Common myeloid progenitor, CD34-positive (primary cell): ENCODE data around the gene IL22RA1.

Source experiments
- CTCF ChIA-PET: fragments of 350-600 bp; sonication (Branson Sonifier 250); formaldehyde crosslinking; loops from one replicate; lab custom pipeline; 2021; ENCODE audit warnings: antibody characterized with exemption; lab: Charles Lee
- POLR2A ChIA-PET: fragments of 350-600 bp; sonication (Branson Sonifier 250); formaldehyde crosslinking; loops from one replicate; lab custom pipeline; 2021; ENCODE audit warnings: antibody characterized with exemption; lab: Charles Lee
- DNase-seq, 3 donors: peaks; one replicate each; pipeline versions ENCODE4 v3.0.0 to v3.0.0-alpha.2; 2013
- H3K27ac ChIP-seq, 2 experiments: 1 replicate in 1 of 2; 2 replicates in 1 of 2; pipeline ENCODE4 v1.7.0; 2013; ENCODE audit warnings: inconsistent platforms in 2 of 2, low read length in 2 of 2, mild to moderate bottlenecking in 2 of 2, low read depth in 1 of 2, moderate library complexity in 1 of 2; ENCODE audit not compliant: severe bottlenecking in 2 of 2, insufficient read depth in 1 of 2, poor library complexity in 1 of 2
- H3K27me3 ChIP-seq, 5 experiments: replicated peaks in 2 of 5; 1 replicate in 3 of 5; 2 replicates in 2 of 5; pipeline versions ENCODE4 v1.6.1 to v1.7.0; 2013; ENCODE audit warnings: low read length in 4 of 5, mild to moderate bottlenecking in 2 of 5, moderate library complexity in 2 of 5, inconsistent platforms in 1 of 5; ENCODE audit not compliant: insufficient read depth in 5 of 5, control insufficient read depth in 4 of 5
- H3K36me3 ChIP-seq, 4 experiments: 1 replicate in 2 of 4; 2 replicates in 2 of 4; pipeline versions ENCODE4 v1.6.1 to v1.7.0; 2013; ENCODE audit warnings: low read length in 3 of 4, control low read depth in 1 of 4, mild to moderate bottlenecking in 1 of 4; ENCODE audit not compliant: control insufficient read depth in 4 of 4, insufficient read depth in 4 of 4
- H3K4me1 ChIP-seq, 4 experiments: 1 replicate in 3 of 4; 2 replicates in 1 of 4; pipeline versions ENCODE4 v1.6.1 to v1.7.1; 2013; ENCODE audit warnings: low read length in 3 of 4, mild to moderate bottlenecking in 3 of 4, control low read depth in 1 of 4, inconsistent platforms in 1 of 4, moderate library complexity in 1 of 4; ENCODE audit not compliant: control insufficient read depth in 4 of 4, insufficient read depth in 4 of 4; ENCODE audit errors: control extremely low read depth in 1 of 4
- H3K4me3 ChIP-seq, 7 experiments: 1 replicate in 4 of 7; 2 replicates in 3 of 7; pipeline versions ENCODE4 v1.5.1 to v1.7.0; 2013; ENCODE audit warnings: mild to moderate bottlenecking in 7 of 7, low read length in 6 of 7, moderate library complexity in 6 of 7, inconsistent platforms in 2 of 7, low read depth in 2 of 7, control low read depth in 1 of 7; ENCODE audit not compliant: insufficient read depth in 4 of 7, control insufficient read depth in 1 of 7; ENCODE audit errors: extremely low read depth in 1 of 7
- H3K9me3 ChIP-seq, 5 experiments: 1 replicate in 4 of 5; 2 replicates in 1 of 5; pipeline versions ENCODE4 v1.6.1 to v1.7.1; 2013; ENCODE audit warnings: low read length in 4 of 5, mild to moderate bottlenecking in 2 of 5, inconsistent platforms in 1 of 5, low read depth in 1 of 5, moderate library complexity in 1 of 5; ENCODE audit not compliant: control insufficient read depth in 4 of 5, insufficient read depth in 2 of 5; ENCODE audit errors: control extremely low read depth in 1 of 5
- WGBS: methylation state at CpG from one replicate; pipeline ENCODE4 v1.1.5; 2013; ENCODE audit not compliant: insufficient coverage; 5-methylcytosine and 5-hydroxymethylcytosine counted together

Gene IL22RA1

GRCh38 chr1:24110642-24111261, 32.2 kb downstream of the IL22RA1 start:
- H3K36me3 ChIP-seq: no peaks in the 10 kb centered on the region
- no peak for DNase-seq
- POLR2A ChIA-PET: no interaction called here
- peaks cover 0 to 10% (median 3%) of the 10 kb centered on the region in 5 experiments for H3K27me3 ChIP-seq
- H3K27ac ChIP-seq: no peak overlapping the region
- 94% methylated on average over 13 of the region's 14 CpGs for WGBS
- no peak overlapping the region for H3K4me3 ChIP-seq
- H3K9me3 ChIP-seq: no peaks in the 10 kb centered on the region
- H3K4me1 ChIP-seq: peaks cover 0 to 8% (median 7%) of the 10 kb centered on the region in 4 experiments
- CTCF ChIA-PET: interaction anchor here (0.6 to 2.4 kb wide), 9 partner anchors 8 to 317 kb away, joined by 3 to 11 read pairs (median 4); no protein-coding TSS in a partner anchor

- Histone ChIP-seq H3K27ac (no peak overlapping the region), H3K36me3 (no peaks in the 10 kb centered on the region), H3K4me1 (peaks cover 0 to 8% (median 7%) of the 10 kb centered on the region in 4 experiments), H3K4me3 (no peak overlapping the region), H3K9me3 (no peaks in the 10 kb centered on the region), H3K27me3 (peaks cover 0 to 10% (median 2%) of the 10 kb centered on the region in 5 experiments)
- DNase-seq: no peak
- CTCF ChIA-PET: interaction anchor here (1.3 kb wide), 1 partner anchor 42 kb away, joined by 4 read pairs; no protein-coding TSS in a partner anchor
- 92% methylated on average over 13 of the region's 15 CpGs for WGBS
- POLR2A ChIA-PET: no interaction called here
These were observed 33.1 kb downstream of the IL22RA1 start for GRCh38 chr1:24109686-24110475.

GRCh38 chr1:24109166-24109483, 33.8 kb downstream of the IL22RA1 start:
- H3K27me3 ChIP-seq: peaks cover 0 to 10% (median 2%) of the 10 kb centered on the region in 5 experiments
- H3K27ac ChIP-seq: no peak overlapping the region
- H3K4me1 ChIP-seq: peaks cover 0 to 8% (median 7%) of the 10 kb centered on the region in 4 experiments
- WGBS: 80% methylated on average over 1 of the region's 1 CpG
- H3K9me3 ChIP-seq: no peaks in the 10 kb centered on the region
- POLR2A ChIA-PET: no interaction called here
- DNase-seq: no peak
- no peak overlapping the region for H3K4me3 ChIP-seq
- no peaks in the 10 kb centered on the region for H3K36me3 ChIP-seq
- CTCF ChIA-PET: no interaction called here

- Histone ChIP-seq H3K4me1 (peaks cover 0 to 8% (median 7%) of the 10 kb centered on the region in 4 experiments), H3K9me3 (no peaks in the 10 kb centered on the region), H3K27me3 (peaks cover 0 to 8% (median 2%) of the 10 kb centered on the region in 5 experiments), H3K27ac (no peak overlapping the region), H3K36me3 (no peaks in the 10 kb centered on the region), H3K4me3 (no peak overlapping the region)
- 86% methylated on average over 16 of the region's 22 CpGs for WGBS
- ChIA-PET POLR2A (no interaction called here), CTCF (no interaction called here)
- DNase-seq: no peak
These were observed 34.4 kb downstream of the IL22RA1 start for GRCh38 chr1:24108334-24109165.

- peaks cover 0 to 6% (median 2%) of the 10 kb centered on the region in 5 experiments for H3K27me3 ChIP-seq
- 94% methylated on average over 16 of the region's 18 CpGs for WGBS
- H3K36me3 ChIP-seq: no peaks in the 10 kb centered on the region
- peaks cover 0 to 6% (median 5%) of the 10 kb centered on the region in 4 experiments for H3K4me1 ChIP-seq
- H3K27ac ChIP-seq: no peak overlapping the region
- no peaks in the 10 kb centered on the region for H3K9me3 ChIP-seq
- POLR2A ChIA-PET: no interaction called here
- DNase-seq: no peak
- H3K4me3 ChIP-seq: no peak overlapping the region
- CTCF ChIA-PET: no interaction called here
These were observed 35.3 kb downstream of the IL22RA1 start for GRCh38 chr1:24107462-24108138.

GRCh38 chr1:24105368-24106160, 37.4 kb downstream of the IL22RA1 start:
- ChIA-PET POLR2A (no interaction called here), CTCF (interaction anchor here (1.3 kb wide), 1 partner anchor 9 kb away, joined by 4 read pairs; no protein-coding TSS in a partner anchor)
- Histone ChIP-seq H3K27me3 (no peaks in the 10 kb centered on the region), H3K4me1 (no peaks in the 10 kb centered on the region), H3K36me3 (no peaks in the 10 kb centered on the region), H3K9me3 (no peaks in the 10 kb centered on the region), H3K27ac (no peak overlapping the region), H3K4me3 (no peak overlapping the region)
- DNase-seq: no peak
- WGBS: 94% methylated on average over 15 of the region's 19 CpGs
